ENCODE data around the gene ZNF414.

GRCh38 chr19:8488365-8488764 is 25.6 kb downstream of the ZNF414 start:
- TF ChIP-seq, protein P1, sequence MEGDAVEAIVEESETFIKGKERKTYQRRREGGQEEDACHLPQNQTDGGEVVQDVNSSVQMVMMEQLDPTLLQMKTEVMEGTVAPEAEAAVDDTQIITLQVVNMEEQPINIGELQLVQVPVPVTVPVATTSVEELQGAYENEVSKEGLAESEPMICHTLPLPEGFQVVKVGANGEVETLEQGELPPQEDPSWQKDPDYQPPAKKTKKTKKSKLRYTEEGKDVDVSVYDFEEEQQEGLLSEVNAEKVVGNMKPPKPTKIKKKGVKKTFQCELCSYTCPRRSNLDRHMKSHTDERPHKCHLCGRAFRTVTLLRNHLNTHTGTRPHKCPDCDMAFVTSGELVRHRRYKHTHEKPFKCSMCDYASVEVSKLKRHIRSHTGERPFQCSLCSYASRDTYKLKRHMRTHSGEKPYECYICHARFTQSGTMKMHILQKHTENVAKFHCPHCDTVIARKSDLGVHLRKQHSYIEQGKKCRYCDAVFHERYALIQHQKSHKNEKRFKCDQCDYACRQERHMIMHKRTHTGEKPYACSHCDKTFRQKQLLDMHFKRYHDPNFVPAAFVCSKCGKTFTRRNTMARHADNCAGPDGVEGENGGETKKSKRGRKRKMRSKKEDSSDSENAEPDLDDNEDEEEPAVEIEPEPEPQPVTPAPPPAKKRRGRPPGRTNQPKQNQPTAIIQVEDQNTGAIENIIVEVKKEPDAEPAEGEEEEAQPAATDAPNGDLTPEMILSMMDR (conservative IDR thresholded peaks at IDR 0.05; ENCODE audit: low read depth, low read length) = no peak
- TF ChIP-seq EZH2 (IDR thresholded peaks at IDR 0.05; ENCODE audit: borderline replicate concordance, low read depth, low read length, poor library complexity, severe bottlenecking) = no peak
